Keratinocyte (primary cell): Measurements from ENCODE around the gene COL8A2.

Source experiments
- EZH2 ChIP-seq: IDR thresholded peaks from one replicate; pipeline ENCODE4 v1.6.1; 2012; ENCODE audit warnings: inconsistent platforms, mild to moderate bottlenecking, low read length, moderate library complexity
- TF ChIP-seq, protein P1 (sequence below), 3 experiments: IDR thresholded peaks in 1 of 3; conservative IDR thresholded peaks in 1 of 3; optimal IDR thresholded peaks in 1 of 3; 2 replicates in 2 of 3; 3 replicates in 1 of 3; pipeline versions ENCODE3 to v1.5.1; 2011; ENCODE audit warnings: low read length in 3 of 3, mild to moderate bottlenecking in 3 of 3, moderate library complexity in 2 of 3, control low read depth in 1 of 3, inconsistent platforms in 1 of 3; ENCODE audit not compliant: insufficient read depth in 2 of 3; ENCODE audit errors: extremely low read depth in 1 of 3

DNA sequence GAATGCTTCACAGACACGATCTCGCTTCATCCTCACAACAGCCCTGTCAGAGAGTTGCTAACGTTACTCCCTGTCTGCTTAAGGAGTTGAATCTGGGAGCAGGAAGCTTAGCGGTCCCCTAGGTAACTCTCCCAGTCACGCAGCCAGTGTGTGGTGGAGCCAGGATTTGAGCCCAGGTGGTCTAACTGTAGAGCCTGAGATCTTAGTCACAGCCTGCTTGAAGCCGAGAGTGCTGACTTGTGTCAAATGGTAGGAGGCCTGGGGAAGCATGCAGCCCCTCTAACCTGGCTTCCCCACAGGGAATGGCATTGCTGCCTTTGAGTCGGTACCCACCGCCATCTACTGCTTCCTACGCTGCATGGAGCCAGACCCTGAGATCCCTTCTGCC lies 32.2 kb downstream of the COL8A2 start:
- TF ChIP-seq, protein P1, sequence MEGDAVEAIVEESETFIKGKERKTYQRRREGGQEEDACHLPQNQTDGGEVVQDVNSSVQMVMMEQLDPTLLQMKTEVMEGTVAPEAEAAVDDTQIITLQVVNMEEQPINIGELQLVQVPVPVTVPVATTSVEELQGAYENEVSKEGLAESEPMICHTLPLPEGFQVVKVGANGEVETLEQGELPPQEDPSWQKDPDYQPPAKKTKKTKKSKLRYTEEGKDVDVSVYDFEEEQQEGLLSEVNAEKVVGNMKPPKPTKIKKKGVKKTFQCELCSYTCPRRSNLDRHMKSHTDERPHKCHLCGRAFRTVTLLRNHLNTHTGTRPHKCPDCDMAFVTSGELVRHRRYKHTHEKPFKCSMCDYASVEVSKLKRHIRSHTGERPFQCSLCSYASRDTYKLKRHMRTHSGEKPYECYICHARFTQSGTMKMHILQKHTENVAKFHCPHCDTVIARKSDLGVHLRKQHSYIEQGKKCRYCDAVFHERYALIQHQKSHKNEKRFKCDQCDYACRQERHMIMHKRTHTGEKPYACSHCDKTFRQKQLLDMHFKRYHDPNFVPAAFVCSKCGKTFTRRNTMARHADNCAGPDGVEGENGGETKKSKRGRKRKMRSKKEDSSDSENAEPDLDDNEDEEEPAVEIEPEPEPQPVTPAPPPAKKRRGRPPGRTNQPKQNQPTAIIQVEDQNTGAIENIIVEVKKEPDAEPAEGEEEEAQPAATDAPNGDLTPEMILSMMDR (optimal IDR thresholded peaks at IDR 0.05 in 1 of 3, IDR thresholded peaks at IDR 0.05 in 1 of 3, conservative IDR thresholded peaks at IDR 0.05 in 1 of 3; ENCODE audit: extremely low read depth in 1 of 3, insufficient read depth in 2 of 3, low read length in 3 of 3) = no peak
- no peak for TF ChIP-seq EZH2
